Measurements from ENCODE around the gene ISG15. TPM values are rescaled to one million over a fixed set of nuclear protein-coding genes. Genes with fewer than 3 reads are reported as not detected.

Gene ISG15
- total and polyA plus RNA-seq, 9 of the 15 experiments (the other 6 are each of a cell fraction or from before 2014, with no cell fraction given): 0.40 to 58.3 (median 12.2) TPM

- TF ChIP-seq PRDM10 (IDR thresholded peaks at IDR 0.05; ENCODE audit: partially characterized antibody) (peak; percentile 62), OTX1 (CRISPR knock-in tag; IDR thresholded peaks at IDR 0.05) (0 out of 2 replicates have a peak, but pooled peaks have one; percentile 46), ZBTB9 (CRISPR knock-in tag; IDR thresholded peaks at IDR 0.05) (no peak), ZNF449 (CRISPR knock-in tag; IDR thresholded peaks at IDR 0.05) (no peak), CSDE1 (IDR thresholded peaks at IDR 0.05) (no peak), EP400 (IDR thresholded peaks at IDR 0.05) (no peak), DNMT1 (IDR thresholded peaks at IDR 0.05) (0 out of 2 replicates have a peak, but pooled peaks have one; percentile 31), ZNF146 (CRISPR knock-in tag; IDR thresholded peaks at IDR 0.05; ENCODE audit: unreplicated experiment) (peak; percentile 4), FOXA1 (IDR thresholded peaks at IDR 0.05; ENCODE audit: borderline replicate concordance) (no peak), ELF4 (CRISPR knock-in tag; IDR thresholded peaks at IDR 0.05) (0 out of 2 replicates have a peak, but pooled peaks have one; percentile 42), ZC3H4 (CRISPR knock-in tag; IDR thresholded peaks at IDR 0.05; ENCODE audit: borderline replicate concordance) (peak; percentile 50; the same call in 1 of the 2 replicates), HDGF (IDR thresholded peaks at IDR 0.05) (0 out of 2 replicates have a peak, but pooled peaks have one; percentile 19), ZBTB26 (CRISPR knock-in tag; IDR thresholded peaks at IDR 0.05) (0 out of 2 replicates have a peak, but pooled peaks have one; percentile 40), ZNF217 (CRISPR knock-in tag; IDR thresholded peaks at IDR 0.05) (no peak), RBM25 (IDR thresholded peaks at IDR 0.05; ENCODE audit: low read depth, low read length, severe bottlenecking) (no peak), ZNF77 (CRISPR knock-in tag; IDR thresholded peaks at IDR 0.05) (no peak)
- TF ChIP-seq, protein P1, sequence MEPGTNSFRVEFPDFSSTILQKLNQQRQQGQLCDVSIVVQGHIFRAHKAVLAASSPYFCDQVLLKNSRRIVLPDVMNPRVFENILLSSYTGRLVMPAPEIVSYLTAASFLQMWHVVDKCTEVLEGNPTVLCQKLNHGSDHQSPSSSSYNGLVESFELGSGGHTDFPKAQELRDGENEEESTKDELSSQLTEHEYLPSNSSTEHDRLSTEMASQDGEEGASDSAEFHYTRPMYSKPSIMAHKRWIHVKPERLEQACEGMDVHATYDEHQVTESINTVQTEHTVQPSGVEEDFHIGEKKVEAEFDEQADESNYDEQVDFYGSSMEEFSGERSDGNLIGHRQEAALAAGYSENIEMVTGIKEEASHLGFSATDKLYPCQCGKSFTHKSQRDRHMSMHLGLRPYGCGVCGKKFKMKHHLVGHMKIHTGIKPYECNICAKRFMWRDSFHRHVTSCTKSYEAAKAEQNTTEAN (CRISPR knock-in tag; IDR thresholded peaks at IDR 0.05): 0 out of 2 replicates have a peak, but pooled peaks have one; percentile 1
Observed at GRCh38 chr1:1063261-1063944, 50.1 kb downstream of the ISG15 start (continued).
